Prostate gland (tissue), 2 donors: ENCODE data around the gene HECTD3.

Experiments used
- CTCF ChIP-seq, 4 experiments: fragments of 200-600 bp in 2 of 4; fragments of 450-650 bp in 2 of 4; sonication (generic) in 2 of 4; IDR thresholded peaks; 1 replicate in 3 of 4; 2 replicates in 1 of 4; pipeline ENCODE4 v1.5.1; 2016 to 2019; ENCODE audit warnings: antibody characterized with exemption in 4 of 4, mild to moderate bottlenecking in 2 of 4, moderate library complexity in 2 of 4
- POLR2A ChIP-seq: fragments of 450-650 bp; IDR thresholded peaks from one replicate; pipeline ENCODE4 v1.6.1; 2016; ENCODE audit warnings: antibody characterized with exemption, mild to moderate bottlenecking
- POLR2AphosphoS5 ChIP-seq: sonication (generic); formaldehyde crosslinking; IDR thresholded peaks from one replicate; pipeline ENCODE4 v1.6.1; 2017; ENCODE audit warnings: antibody characterized with exemption

- TF ChIP-seq CTCF (IDR thresholded peaks at IDR 0.05): no peak
- TF ChIP-seq POLR2A: no peak
- TF ChIP-seq POLR2AphosphoS5: no peak
Observed at GRCh38 chr1:44988531-44989156, 22.5 kb downstream of the HECTD3 start.
